HG03342 (cell line): ENCODE data around the gene FHOD1.

Experiments used
- ATAC-seq: cut with Tn5 transposase; IDR thresholded peaks from one replicate; pipeline ENCODE4 v1.9.1; 2021; ENCODE audit warnings: mild to moderate bottlenecking, moderate library complexity; ENCODE audit not compliant: unreplicated experiment

Gene FHOD1

DNA sequence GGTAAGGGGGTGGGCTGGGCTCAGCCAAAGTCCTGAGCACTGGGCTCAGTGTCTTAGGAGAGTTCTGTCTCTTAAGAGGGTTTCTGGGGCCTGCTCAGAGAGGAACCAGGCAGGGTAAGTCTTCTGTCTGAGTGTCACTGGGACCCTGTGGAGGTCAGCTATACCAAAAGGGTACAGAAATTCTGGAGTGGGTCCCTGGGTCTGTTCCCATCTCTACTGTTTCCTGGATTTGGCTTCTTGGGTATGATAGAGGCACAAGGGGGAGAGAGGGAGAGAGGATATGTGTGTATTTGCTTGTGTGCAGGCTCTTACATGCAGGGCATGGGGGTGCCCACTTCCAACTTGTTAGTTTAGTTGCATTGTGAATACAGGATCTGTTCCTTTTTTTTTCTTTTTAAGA is 53.7 kb downstream of the FHOD1 start:
- ATAC-seq = no peak

- no peak for ATAC-seq
These were observed 54.4 kb downstream of the FHOD1 start for GRCh38 chr16:67192781-67193361.

GRCh38 chr16:67191995-67192681 is 55.1 kb downstream of the FHOD1 start, which contains the start of gene E2F4:
E2F4 (plus strand) TSS chr16:67192155; CDS start chr16:67192228, 73 bp downstream.
- ATAC-seq = peak; percentile 85

DNA sequence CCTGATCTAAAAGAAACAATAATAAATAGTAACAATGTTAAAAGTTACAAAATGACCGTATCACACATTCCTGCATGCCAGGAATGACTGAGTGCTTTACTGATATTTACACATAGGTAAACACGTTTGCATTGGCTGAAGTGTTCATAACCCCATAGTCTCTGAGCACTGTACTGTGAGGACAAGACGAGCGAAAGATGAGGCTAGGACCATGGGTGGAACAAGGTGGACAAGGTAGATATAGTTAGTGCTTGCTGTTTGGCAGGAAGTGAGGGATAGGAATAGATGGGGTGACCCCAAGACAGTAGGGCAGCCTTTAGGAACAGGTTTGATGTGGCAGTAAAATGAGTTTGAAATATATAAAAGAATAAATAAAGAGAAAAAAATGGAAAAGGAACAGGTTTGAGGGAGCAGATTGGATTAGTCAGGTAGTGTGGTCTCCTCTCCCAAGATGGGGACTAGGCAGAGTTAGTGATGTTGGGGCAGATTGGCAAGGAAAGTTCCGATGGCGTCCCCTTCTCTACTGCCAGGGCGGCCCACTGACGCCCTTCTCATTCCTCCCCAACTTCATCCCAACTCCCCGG is 55.8 kb downstream of the FHOD1 start:
- no peak for ATAC-seq

DNA sequence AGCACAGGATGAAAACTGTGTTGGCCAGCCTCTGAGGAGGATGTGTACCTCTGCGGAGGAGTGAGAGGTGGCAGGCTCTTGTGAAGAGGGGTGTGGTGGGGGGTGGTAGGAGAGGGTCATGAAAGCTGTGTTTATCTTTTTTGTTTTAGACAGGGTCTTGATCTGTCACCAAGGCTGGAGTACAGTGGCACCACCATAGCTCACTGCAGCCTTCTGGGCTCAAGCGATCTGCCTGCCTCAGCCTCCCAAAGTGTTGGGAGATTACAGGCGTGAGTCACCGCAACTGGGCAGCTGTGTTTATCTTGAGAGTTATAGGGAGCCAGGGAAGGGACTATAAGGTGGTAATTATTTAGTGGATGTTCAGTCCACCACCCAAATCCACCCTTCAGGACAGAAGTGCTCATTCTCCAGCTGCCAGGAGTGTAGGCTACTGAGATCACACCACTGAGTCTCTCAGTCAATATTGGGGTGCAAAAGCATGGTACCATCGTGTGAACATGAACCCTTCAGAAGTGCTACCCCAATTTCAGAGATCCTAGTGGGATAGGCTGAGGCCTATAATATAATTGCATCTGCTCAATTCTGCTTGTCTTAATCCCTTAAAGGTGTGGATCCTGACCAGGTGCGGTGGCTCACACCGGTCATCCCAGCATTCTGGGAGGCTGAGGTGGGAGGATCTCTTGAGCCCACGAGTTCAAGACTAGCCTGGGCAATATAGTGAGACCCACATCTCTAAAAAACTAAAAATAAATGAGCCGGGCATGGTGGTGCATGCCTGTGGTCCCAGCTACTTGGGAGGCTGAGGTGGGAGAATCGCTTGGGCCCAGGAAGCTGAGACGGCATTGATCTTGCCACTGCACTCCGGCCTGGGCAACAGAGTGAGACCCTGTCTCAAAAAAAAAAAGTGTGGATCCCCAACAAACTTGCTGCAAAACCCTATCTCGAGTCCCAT is 56.6 kb downstream of the FHOD1 start:
- no peak for ATAC-seq

DNA sequence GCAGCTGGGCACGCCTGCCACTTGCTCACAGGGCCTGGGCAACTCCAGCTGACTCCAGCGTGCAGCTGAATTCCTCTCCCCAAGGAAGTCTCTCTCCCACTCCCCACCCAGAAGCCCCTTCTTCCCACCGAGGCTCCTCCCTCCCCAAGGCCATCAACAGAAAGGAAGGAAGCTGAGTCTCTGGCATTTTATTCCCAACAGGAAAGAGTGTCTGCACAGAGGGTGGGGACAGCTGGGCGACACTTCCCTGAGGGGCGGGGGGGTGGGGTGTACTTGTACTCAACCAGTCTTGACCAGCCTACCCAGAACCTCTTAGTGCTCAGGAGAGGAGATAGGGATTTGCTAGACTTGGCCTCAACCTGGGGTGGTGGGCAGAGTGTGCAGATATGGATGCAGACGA is 57.2 kb downstream of the FHOD1 start, which contains the start of gene EXOC3L1:
Gene EXOC3L1 (minus strand): TSS at position 96 of the 400 bp plus-strand sequence. CDS start 460 bp downstream, outside the sequence.
- no peak for ATAC-seq

DNA sequence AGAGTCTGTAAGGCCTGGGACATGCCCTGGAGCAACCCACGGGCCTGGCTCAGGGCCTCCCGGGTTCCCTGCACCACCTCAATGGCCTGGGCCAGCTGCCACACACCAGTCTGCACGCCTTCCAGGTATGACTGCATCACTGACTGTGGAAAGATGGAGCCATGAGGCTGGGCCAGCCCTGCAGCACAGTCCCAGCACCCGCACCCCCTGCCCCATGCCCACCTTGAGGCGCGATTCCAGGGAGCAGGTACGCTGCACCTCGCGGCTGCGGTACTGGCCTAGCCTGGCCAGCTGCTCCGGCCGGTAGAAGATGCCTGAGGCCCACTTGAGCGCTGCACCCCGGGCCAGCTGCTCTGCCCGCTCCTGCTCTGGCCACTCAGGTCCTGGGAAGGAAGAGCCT is 58.5 kb downstream of the FHOD1 start:
- ATAC-seq = no peak

- no peak for ATAC-seq
These were observed 59.0 kb downstream of the FHOD1 start for GRCh38 chr16:67188323-67188722.

DNA sequence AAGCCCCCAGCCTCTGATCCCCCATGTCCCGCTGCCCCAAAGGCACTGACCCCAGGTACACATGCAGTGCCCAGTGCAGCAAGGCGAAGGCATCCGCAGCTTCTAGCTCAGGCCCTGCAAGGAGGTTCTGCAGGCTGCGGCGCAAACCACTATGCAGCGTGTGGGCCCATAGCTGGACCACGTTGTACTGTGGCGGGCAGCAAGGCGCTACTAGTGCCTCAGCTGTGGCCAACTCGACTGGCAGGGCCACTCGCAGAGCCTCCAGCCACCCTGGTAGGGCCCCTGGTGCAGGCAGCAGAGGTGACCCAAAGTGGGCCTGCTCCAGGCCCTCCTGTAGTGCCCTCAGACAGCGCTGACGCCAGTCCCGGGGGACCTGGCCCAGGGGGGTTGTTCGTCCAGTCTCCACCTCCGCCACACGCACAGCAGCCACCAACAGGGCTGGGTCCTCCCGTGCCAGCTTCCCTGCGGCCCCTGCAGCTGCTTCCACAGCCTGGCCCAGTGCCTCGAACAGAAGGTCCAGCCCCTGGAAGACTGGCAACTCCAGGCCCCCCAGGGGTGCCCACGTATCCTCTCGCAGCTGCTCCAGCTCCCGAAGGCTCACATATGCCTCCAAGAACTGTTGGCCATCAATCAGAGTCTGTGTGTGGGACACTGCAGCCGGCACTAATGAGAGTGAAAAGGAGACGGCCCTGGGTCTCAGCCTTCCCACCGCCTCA is 59.9 kb downstream of the FHOD1 start:
- ATAC-seq = no peak

DNA sequence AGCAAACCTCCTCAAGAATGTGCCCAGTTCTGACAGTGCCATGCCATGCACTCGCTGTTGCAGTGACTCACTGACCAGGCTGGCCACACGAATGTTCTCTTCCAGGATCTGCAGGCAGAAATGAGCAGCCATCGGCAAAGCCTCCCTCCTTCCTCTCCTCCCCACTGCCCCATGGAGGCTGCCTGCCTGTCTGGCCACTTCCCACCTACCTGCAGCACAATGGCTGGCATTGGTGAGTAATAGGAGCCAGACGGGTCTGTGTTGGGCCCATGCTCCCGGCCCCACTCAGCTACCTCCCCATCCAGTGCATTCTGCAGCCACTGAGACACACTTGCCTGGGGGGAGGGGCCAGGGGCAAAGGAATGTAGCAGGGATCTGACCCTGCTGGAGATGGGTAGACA is 60.7 kb downstream of the FHOD1 start:
- no peak for ATAC-seq

DNA sequence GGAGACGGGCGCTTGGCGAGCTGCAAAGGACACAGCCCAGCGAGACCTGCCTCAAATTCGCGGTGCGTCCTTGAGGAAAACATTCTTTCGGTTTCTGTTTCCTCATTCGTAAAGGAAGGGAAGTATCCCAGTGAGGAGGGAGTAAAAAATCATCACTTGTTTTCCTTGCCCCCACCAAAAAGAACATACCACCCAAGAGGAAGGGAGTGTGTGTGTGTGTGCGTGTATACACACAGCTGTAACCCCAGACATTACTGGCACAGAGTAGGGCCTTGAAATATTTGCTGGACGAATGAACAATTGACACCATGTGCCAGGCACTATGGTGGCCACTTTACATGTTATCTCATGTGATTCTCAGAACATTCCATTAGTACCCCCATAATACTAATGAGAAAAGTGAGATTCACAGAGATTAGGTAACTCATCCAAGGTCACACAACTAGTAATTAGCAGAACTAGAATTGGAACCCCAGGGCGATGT is 61.6 kb downstream of the FHOD1 start:
- ATAC-seq = no peak

DNA sequence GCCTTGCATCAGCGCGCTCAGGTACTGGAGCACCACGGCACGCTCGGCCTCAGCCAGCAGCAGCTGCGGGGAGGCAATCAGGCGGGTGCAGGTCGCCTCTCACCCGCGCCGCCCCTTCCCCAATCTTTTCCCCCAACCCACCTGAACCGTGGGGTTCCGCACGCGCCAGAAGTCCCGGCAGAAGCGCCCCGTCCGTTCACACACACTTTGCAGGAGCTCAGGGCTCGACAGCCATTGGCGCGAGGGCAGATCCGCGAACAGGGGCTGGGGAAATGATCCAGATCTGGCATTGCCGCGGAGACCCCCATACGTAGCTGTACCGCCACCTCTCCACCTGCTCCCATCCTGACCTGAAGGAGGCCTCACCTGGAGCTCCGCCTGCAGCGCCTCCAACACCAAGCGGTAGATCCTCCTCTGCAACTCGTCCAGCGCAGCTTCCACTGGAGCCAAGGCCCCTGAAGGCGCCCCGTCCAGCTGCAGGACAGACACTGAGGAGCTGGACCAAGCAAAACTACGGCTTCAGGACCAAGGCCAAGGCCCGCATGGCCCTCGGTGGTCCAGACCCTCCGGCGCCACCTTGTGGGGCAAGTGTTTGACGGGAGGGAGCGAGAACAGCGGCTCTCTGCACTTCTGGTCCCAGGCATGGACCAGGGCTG is 62.2 kb downstream of the FHOD1 start:
- no peak for ATAC-seq

DNA sequence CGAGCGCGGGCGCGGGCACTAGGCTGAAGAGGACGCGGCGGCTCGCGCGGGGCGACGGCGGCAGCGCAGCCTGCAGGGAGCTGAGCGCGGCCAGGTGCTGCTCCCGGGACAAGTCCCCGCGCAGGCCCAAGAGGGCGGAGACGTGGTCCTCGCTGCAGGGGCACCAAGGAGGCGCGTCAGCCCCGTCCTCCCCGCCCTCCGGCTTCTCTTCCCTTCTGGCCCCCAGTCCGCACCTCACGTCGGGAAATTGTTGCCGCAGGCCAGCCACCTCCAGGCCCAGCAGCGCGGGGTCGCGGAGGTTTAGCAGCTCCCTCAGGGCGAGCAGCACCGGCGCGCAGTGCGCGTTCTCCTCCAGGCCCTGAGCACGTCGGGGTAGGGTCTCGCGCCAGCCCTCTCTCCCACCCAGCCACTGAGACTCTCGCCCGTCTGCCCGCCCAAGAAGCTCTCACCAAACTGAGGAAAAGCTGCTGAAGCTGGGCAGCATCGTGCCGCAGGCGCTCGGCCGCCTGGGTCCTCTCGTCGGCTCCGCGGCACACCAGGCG is 62.8 kb downstream of the FHOD1 start:
- ATAC-seq = no peak

DNA sequence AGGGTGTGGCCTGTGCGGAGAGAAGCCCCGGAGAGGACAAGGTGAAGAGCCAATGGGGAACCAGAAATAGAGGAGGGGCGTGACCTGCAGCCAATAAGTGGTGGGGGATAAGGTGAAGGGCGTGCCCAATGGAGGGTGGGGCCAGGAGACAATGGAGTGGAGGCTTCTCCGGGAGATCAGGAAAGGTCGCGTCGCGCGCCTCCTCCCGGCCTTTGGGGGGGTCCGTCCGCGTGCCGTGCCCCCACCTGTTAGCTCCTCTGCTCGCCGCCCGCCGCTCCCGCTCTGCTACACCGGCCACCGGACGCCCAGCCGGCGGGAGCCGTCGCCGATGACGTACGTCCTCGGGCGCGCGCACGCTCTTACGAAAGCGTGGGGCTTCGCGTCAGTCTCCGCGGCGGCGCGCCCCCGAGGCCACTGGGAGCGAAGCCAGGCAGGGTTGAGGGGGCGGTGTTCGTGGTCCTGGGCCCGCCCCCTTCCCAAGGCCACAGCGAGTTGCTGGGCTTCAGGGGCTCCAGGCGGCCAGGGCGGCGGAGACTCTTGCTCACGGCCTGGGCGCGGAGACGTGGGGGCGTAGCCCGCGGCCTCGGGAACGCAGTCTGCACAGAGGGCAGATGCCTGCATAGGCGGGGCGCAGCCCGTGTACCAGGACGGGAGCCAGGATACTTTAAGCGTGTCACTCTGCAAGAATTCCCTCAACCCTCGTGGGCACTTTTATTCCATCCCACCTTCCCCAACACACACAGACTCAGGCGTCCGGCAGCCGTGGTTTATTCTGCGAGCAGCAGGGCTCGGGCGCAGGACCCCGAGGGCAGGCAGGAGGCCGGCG is 63.4 kb downstream of the FHOD1 start, which contains the start of gene MATCAP1:
Gene MATCAP1 (minus strand): TSS at position 337 of the 826 bp plus-strand sequence. CDS start 3,353 bp downstream, outside the sequence.
- peak; percentile 94 for ATAC-seq

- ATAC-seq = no peak
These were observed 64.0 kb downstream of the FHOD1 start for GRCh38 chr16:67183284-67183626.

DNA sequence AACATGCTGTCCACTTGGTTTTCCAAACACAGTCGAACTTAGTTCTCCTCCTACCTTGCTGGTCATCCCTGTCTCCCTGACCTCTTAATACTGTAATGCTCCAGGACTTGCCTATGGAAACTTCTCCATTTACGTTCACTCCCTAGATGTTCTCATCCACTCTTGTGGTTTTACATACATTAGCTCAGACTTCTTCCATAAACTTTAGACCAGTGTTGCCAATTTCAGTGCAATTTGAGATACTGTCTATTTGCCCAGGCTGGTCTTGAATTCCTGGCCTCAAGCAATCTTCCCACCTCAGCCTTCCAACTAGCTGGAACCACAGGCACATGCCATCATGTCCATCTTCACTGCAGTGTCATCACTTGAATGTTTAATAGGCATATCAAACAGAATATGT is 65.0 kb downstream of the FHOD1 start:
- no peak for ATAC-seq

DNA sequence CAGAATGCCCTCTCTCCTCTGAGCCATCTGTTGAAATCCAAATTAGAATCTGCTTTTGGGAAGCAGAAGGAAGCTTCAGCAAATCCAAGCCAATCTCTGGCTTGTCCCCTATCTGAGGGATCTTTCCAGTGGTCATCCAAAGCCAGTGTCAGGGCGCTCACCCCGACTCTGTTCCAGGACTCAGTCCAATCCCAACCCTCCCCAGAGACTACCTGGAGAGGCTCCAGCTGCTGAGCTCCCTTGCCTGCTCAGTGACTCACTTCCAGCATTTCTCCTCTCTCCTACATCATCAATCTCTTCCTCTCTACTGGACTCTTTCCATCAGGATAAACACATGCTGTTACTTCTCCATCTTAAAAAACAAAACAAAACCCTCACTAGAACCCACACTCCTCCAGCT is 65.9 kb downstream of the FHOD1 start:
- ATAC-seq = no peak

- ATAC-seq = no peak
These were observed 67.1 kb downstream of the FHOD1 start for GRCh38 chr16:67180166-67180565.
